Muscle of arm (tissue), 14 donors: ENCODE measurements around the gene CSNK1D. TPM values are rescaled to one million over a fixed set of nuclear protein-coding genes. Genes with fewer than 3 reads are reported as not detected.

Experiments
- DNase-seq: peaks from one replicate; pipeline ENCODE4 v3.0.0-alpha.2; 2013
- long read RNA-seq, 11 donors: transcript quantifications; one replicate each; lab custom pipeline, GENCODE V29; 2026
- polyA plus RNA-seq, 12 donors: library from polyadenylated mRNA; unstranded; fragments of 120-200 nt; gene quantifications; one replicate each; pipeline ENCODE4 v1.2.1, GENCODE V29; 2013; ENCODE audit not compliant: insufficient read length in 12 of 12

Gene CSNK1D
- 100 to 1,000 TPM in 1 of 12 donors, 10 to 100 TPM in 10, not detected in 1; 59.7 to 121 (median 65.0) TPM for polyA plus RNA-seq
- long read RNA-seq, donor 1, transcript CSNK1D-203 (10 exons, 2,047 nt) = major isoform, 7 of 18 reads
- long read RNA-seq, donor 1, partial matches to known transcripts = 0 of 18 reads
- long read RNA-seq, donor 1, other reads (novel, unspliced or antisense) = 0 of 18 reads
- long read RNA-seq, donor 2, transcript CSNK1D-203 (10 exons, 2,047 nt) = minor isoform, 5 of 32 reads
- long read RNA-seq, donor 2, transcript CSNK1D-202 (9 exons, 3,712 nt) = major isoform, 10 of 32 reads
- long read RNA-seq, donor 2, partial matches to known transcripts = 17 of 32 reads
- long read RNA-seq, donor 2, other reads (novel, unspliced or antisense) = 0 of 32 reads
- long read RNA-seq, donor 3, partial matches to known transcripts = 0 of 7 reads
- long read RNA-seq, donor 3, other reads (novel, unspliced or antisense) = 0 of 7 reads
- long read RNA-seq, donor 4, partial matches to known transcripts = 0 of 5 reads
- long read RNA-seq, donor 4, other reads (novel, unspliced or antisense) = 0 of 5 reads
- long read RNA-seq, donor 5, transcript CSNK1D-203 (10 exons, 2,047 nt) = major isoform, 9 of 22 reads
- long read RNA-seq, donor 5, partial matches to known transcripts = 0 of 22 reads
- long read RNA-seq, donor 5, other reads (novel, unspliced or antisense) = 0 of 22 reads
- long read RNA-seq, donor 6, transcript CSNK1D-203 (10 exons, 2,047 nt) = major isoform, 5 of 9 reads
- long read RNA-seq, donor 6, partial matches to known transcripts = 0 of 9 reads
- long read RNA-seq, donor 6, other reads (novel, unspliced or antisense) = 0 of 9 reads
- long read RNA-seq, donor 7, partial matches to known transcripts = 0 of 7 reads
- long read RNA-seq, donor 7, other reads (novel, unspliced or antisense) = 0 of 7 reads
- long read RNA-seq, donor 8, transcript CSNK1D-203 (10 exons, 2,047 nt) = major isoform, 8 of 19 reads
- long read RNA-seq, donor 8, partial matches to known transcripts = 5 of 19 reads
- long read RNA-seq, donor 8, other reads (novel, unspliced or antisense) = 0 of 19 reads
- long read RNA-seq, donor 9, transcript CSNK1D-203 (10 exons, 2,047 nt) = major isoform, 5 of 30 reads
- long read RNA-seq, donor 9, partial matches to known transcripts = 21 of 30 reads
- long read RNA-seq, donor 9, other reads (novel, unspliced or antisense) = 0 of 30 reads
- long read RNA-seq, donor 10, partial matches to known transcripts = 34 of 57 reads
- long read RNA-seq, donor 10, other reads (novel, unspliced or antisense) = 13 of 57 reads
- long read RNA-seq, donor 11, transcript CSNK1D-203 (10 exons, 2,047 nt) = major isoform, 6 of 14 reads
- long read RNA-seq, donor 11, partial matches to known transcripts = 0 of 14 reads
- long read RNA-seq, donor 11, other reads (novel, unspliced or antisense) = 0 of 14 reads

DNA sequence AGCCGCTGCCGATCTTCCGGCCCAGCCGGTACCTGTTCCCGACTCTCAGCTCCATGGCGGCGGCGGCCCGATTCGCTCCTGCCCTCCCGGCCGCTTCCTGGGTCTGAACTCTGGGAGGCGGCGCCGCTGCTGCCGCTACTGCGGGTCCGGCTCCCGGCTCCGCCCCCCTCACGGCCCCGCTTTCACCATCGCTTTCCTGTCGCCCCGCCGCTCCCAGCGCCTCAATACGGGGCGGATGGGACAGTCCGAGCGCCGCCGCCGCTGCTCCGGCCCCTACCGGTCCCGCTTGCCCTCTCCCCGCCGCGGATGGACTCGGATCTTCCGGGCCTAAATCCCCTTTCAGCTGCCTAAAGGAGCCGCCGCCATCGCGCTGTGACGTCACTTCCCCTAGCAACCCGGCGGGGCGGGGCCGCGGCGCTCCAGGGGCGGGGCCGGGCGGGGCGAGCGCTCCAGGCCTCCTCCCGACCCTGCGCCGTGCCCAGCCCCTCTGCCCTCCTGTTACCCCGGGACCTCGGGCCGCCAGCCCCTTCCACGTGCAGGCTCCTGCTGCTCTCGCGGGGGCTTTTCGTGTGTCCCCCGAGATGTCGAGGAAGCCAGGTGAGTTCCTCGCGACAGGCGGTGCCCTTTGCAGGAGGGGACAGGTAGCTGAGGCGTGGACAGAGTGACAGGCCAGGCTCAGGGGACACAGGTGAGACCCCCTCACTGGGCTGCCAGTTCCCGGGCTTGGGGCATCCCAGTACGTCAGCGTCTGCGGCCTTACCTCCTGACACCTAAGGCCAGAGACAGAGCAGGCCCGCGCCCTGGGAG lies at the start of gene CSNK1D:
Gene CSNK1D (minus strand): TSS at position 374 of the 807 bp plus-strand sequence. CDS start 319 bp downstream, at position 55.
- peak; percentile 92 for DNase-seq

DNA sequence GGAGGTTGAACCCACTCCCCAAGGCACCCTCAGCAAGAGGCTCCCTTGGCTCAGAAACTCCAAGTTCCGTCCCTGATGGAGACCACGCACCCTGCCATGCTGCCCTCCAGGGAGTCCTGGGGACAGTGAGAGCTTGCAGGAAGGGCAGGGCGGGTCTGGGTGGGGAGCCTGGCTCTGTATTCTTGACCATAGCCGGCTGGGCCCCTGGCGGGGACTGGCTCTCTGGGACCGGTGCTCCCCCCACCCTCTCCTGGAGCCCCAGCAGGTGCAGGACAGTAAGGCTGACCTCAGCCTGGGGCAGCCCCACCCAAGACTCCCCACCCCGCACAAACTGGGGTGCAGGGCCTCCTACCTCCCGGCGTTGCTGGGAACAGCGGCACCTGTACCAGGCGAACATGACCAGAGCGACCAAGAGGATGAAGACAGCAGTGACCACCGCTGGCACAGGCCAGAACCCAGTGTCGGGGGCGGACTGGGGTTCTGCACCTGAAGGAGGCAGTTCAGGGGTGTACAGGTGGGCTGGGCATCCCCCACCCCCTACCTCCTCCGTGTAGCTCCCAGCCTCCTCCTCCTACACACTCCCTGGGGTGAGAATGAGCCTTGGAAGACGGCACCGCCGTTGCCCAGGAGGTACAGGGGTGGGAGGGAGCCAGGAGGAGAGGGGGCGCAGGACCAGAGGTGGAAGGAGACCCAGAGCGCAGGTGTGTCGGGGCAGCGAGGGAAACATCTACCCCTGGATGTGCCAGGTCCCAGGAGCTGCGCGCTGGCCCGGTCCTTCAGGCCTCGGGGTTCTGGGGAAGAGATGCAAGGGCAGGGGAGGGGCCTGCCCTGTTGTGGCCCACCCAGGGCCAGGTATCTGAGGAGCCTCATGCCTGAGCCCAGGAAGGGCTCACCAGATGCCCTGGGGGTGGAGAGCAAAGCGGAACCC lies 49.3 kb upstream of the CSNK1D start:
- DNase-seq = no peak

DNA sequence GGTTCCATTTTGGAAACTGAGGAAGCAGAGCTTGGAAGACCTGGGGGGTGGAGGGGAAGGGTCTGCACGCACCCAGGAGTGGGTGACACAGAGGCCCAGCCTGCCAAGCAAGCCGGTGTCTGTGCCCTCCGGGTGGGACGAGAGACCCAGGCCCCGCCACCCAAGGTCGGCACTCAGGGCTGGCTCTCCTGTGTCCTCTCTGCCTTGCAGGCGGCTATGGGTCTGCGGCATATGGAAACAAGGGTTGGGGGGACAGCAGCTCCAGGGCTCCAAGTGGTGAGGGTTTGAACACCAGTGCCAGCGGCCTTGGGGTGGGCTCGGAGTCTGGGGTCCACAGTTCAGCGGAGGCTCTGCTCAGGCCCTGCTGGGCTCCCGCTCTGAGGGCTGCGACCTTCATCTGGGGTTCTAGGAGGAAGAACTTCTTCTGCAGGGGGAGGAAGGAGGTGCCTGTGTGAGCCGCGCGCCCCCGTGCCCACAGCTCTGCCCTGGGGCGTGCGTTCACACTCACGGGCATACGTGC lies 48.5 kb upstream of the CSNK1D start:
- no peak for DNase-seq

DNA sequence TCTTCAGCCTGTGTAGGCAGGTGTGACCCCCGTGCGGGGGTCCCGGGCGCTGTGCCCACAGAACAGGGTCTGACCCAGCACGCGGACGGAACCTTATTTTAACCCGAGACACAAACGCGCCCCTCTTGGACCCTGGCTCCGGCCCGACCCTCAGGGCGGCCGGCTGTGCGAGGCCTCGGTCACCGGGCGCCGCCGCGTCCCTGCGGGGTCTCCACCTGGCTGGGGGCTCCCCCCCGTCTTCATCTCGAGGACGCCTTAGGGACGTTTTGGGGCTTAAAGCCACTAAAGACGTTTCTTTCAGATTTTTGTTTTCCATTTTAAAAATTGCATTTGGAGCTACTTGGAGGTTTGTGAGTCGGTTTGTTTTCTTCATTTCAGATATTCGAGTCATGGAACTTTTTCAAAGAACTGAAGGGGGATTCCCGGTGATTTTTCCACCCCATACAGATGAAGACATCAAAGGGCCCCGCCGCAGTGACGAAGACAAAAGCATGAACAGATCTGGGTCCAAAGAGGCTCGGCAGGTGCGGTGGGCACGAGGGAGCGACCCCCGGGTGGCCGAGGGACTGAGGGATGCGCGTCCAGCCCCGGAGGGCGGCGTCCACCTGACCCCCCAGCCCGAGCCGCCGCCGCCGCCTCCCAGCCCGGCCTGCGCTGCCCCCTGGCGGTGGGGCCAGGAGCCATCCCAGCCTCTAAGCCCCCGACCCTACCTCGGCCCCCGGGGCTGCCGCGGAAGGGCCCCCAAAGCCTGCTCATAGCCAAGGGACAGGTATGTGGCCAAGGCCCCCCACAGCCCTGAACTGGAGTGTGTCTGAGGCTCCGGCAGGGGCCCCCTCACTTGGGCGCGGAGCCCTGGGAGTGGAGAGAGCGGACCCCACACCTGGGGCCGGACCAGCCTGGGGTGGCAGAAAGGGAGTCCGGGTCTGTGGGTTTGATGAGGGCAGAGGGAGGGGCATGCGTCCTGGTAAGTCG lies 47.7 kb upstream of the CSNK1D start:
- DNase-seq = no peak

DNA sequence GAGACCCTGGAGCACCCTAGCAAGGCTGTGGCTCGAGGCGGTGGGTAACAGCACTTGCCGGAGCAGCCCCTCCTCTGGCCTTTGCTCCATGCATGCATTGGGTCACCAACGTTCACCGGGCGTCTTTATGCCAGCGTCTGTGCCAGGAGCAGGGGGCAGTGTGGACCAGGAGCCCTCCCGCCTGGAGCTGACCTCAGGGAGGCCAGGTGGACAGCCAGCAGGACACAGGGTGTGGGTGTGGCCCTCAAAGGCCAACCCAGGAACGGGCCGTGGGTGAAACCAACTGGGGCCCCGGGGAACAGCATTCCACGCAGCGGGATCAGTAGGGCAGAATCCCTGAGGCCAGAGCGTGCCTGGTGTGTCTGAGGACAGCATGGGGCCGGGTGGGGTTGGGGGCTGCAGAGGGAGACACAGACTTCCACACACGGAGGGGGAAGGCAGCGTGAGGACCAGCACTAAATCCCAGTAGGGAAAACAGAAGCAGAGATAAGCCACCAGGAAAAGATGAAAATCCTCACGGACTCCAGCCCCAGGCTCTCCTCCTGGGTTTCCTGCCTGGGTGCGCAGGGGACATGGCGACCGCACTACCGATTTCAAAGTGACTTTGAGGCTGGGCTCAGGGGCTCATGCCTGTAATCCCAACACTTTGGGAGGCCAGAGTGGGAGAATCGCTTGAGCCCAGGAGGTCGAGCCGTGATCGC lies 46.8 kb upstream of the CSNK1D start:
- no peak for DNase-seq

GRCh38 chr17:82319619-82320062 lies 46.1 kb upstream of the CSNK1D start:
- DNase-seq = no peak

- no peak for DNase-seq
Measured at GRCh38 chr17:82318772-82319606, 45.5 kb upstream of the CSNK1D start.

DNA sequence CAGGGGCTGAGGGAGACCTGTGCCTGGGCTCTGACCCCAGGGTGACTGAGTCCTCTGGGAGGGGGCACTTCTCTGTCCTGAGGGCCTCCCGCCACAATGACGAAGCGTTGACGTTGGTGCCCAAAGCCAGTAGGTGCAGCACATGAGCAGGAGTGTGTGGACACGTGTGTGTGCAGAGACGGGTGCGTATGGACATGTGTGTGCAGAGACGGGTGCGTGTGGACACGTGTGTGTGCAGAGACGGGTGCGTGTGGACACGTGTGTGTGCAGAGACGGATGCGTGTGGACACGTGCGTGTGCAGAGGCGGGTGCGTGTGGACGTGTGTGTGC lies 44.6 kb upstream of the CSNK1D start:
- no peak for DNase-seq

GRCh38 chr17:82317394-82318168 lies 44.1 kb upstream of the CSNK1D start, which contains the start of gene CD7:
Gene CD7 (minus strand): TSS chr17:82317608. CDS start chr17:82317495, 113 bp downstream.
- no peak for DNase-seq

- no peak for DNase-seq
Measured at GRCh38 chr17:82316651-82317393, 43.3 kb upstream of the CSNK1D start.

- DNase-seq = no peak
Measured at GRCh38 chr17:82315703-82316358, 42.3 kb upstream of the CSNK1D start.

DNA sequence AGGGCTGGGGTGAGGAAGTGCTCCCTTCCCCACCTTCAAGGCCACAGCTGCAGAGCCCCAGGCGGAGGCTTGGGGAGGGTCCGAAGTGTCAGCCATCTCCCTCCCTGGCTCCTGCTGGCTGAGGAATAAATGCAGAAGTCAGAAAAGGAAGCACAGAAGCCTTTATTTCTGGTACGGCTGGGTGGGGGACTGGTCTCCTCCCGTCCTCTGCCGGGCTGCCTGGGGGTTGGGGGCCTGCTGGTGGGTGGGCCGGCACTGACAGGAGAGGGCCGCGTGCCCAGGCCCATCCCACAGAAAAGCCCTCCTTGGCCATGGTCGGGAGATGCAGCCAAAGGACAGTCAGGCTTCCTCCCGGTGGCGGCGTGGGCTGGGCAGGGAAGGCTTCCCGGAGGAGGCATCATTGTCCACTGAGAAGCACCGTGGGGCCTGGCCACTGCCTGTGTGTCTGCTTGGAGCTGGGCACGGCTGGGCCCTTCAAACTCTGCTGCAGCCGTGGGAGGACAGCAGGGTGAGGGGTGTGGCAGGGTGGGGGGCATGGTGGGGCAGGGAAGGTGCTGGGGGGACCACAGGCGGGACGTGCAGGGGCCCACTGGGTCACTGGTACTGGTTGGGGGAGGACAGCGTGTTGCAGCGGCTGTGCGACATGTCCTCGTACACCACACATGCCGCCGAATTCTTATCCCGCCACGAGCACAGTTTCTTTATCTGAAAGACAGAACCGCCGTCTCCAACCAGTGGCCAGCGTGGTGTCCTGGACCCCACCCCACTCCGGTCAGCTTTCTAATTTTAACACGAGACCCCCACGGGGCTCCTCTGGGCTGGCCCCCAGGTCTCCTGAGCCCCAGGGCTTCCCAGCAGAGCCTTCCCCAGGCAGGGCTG lies 41.5 kb upstream of the CSNK1D start:
- DNase-seq = no peak
